ENCODE results near the gene SH3GLB2. TPM values are rescaled to one million over a fixed set of nuclear protein-coding genes. Genes with fewer than 3 reads are reported as not detected.

The SH3GLB2 gene
- total and polyA plus RNA-seq, 2 experiments from 2014 or later, result 21.9 to 68.0 TPM

DNA sequence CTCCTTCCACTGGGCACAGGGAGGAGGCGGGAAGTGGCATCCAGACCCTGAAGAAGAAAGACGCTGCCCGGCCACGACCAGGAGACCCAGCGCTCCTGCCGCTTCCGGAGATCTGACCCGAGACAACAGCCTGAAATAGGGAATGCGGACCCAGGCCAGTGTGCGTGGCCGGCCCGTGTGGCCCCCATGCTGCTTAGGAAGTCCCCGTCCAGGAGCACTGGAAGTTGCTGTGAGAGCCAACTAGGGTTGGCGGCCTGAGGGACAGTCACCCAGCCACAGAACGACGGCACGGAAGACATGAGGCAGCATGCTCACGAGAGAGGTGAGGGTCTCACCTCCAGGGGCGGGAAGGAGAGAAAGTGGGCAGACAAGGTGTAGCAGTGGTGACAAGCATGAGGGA, 17.0 kb downstream of the SH3GLB2 start (continued):
- TF ChIP-seq, protein P1, sequence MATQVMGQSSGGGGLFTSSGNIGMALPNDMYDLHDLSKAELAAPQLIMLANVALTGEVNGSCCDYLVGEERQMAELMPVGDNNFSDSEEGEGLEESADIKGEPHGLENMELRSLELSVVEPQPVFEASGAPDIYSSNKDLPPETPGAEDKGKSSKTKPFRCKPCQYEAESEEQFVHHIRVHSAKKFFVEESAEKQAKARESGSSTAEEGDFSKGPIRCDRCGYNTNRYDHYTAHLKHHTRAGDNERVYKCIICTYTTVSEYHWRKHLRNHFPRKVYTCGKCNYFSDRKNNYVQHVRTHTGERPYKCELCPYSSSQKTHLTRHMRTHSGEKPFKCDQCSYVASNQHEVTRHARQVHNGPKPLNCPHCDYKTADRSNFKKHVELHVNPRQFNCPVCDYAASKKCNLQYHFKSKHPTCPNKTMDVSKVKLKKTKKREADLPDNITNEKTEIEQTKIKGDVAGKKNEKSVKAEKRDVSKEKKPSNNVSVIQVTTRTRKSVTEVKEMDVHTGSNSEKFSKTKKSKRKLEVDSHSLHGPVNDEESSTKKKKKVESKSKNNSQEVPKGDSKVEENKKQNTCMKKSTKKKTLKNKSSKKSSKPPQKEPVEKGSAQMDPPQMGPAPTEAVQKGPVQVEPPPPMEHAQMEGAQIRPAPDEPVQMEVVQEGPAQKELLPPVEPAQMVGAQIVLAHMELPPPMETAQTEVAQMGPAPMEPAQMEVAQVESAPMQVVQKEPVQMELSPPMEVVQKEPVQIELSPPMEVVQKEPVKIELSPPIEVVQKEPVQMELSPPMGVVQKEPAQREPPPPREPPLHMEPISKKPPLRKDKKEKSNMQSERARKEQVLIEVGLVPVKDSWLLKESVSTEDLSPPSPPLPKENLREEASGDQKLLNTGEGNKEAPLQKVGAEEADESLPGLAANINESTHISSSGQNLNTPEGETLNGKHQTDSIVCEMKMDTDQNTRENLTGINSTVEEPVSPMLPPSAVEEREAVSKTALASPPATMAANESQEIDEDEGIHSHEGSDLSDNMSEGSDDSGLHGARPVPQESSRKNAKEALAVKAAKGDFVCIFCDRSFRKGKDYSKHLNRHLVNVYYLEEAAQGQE (IDR thresholded peaks at IDR 0.05; ENCODE audit: unreplicated experiment), result no peak
- TF ChIP-seq NANOG (IDR thresholded peaks at IDR 0.05; ENCODE audit: borderline replicate concordance), result no peak
- no peak for TF ChIP-seq CREB1 (CRISPR knock-in tag; IDR thresholded peaks at IDR 0.05; ENCODE audit: low read depth)
- no peak for TF ChIP-seq JUNB (IDR thresholded peaks at IDR 0.05; ENCODE audit: unreplicated experiment)
- TF ChIP-seq, protein P2, sequence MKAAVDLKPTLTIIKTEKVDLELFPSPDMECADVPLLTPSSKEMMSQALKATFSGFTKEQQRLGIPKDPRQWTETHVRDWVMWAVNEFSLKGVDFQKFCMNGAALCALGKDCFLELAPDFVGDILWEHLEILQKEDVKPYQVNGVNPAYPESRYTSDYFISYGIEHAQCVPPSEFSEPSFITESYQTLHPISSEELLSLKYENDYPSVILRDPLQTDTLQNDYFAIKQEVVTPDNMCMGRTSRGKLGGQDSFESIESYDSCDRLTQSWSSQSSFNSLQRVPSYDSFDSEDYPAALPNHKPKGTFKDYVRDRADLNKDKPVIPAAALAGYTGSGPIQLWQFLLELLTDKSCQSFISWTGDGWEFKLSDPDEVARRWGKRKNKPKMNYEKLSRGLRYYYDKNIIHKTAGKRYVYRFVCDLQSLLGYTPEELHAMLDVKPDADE (IDR thresholded peaks at IDR 0.05), result no peak
- TF ChIP-seq EZH2 (IDR thresholded peaks at IDR 0.05; ENCODE audit: low read depth, unreplicated experiment), result no peak

DNA sequence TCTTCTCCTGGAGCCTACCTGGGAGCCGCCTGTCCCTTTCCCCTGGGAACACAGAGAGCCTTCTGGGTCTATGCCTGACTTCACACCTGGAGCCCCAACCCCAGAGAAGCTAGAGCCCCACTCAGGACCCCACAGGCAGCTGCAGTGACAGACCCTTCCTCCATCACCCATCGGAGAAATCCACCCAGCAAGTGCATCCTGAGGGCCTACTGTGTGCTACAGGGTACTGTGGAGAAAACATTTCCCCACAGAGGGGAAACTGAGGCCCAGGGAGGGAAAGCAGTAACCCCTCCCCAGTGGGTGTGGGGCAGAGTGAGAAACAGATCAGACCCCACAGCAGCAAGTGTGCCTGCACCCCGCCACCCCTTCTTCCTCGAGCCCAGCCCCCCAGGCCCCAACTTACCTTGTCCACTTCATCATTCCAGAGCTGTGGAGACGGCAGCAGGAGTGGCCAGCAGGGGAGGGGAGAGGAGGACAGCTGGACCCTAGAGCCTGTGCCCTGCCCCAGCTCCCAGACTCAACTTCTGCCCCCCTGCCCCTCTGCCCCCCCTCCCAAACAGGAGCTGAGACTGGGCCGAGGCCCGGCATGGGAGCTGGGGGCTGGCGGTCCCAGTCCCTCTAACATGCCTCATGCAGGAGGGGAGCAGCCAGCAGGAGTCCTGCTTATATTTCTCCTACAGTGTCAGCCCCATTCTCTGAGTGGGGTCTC, 17.7 kb downstream of the SH3GLB2 start:
- Mint-ChIP-seq H3K9me3 (no peaks in the 10 kb centered on the region), H3K27ac (no peak overlapping the region), H3K36me3 (ENCODE audit: low read depth) (peaks cover 39% of the 10 kb centered on the region), H3K4me3 (no peak overlapping the region), H3K27me3 (ENCODE audit: insufficient read depth, low read depth, poor library complexity) (peaks cover 15% of the 10 kb centered on the region), H3K4me1 (peaks cover 5% of the 10 kb centered on the region; the same call in 1 of the 3 replicates)
- Histone ChIP-seq H3K4me1 (ENCODE audit: insufficient read depth) (no peaks in the 10 kb centered on the region), H3F3A (replicated peaks; ENCODE audit: low read depth) (peaks cover 14% of the 10 kb centered on the region; the same call in 1 of the 2 replicates), H3K9me2 (ENCODE audit: insufficient read depth) (no peaks in the 10 kb centered on the region), H3K27ac (ENCODE audit: low read depth) (no peak overlapping the region), H3K36me3 (ENCODE audit: insufficient read depth) (0 out of 2 replicates have a peak, but pooled peaks cover 6% of the 10 kb centered on the region), H3K4me2 (no peak overlapping the region), H3K79me2 (replicated peaks; ENCODE audit: insufficient read depth) (no peaks in the 10 kb centered on the region), H4K20me1 (replicated peaks; ENCODE audit: insufficient read depth) (peaks cover 10% of the 10 kb centered on the region; the same call in 1 of the 2 replicates), H3K4me3 (no peak overlapping the region), H2AFZ (no peak overlapping the region), H3K27me3 (ENCODE audit: insufficient read depth) (no peaks in the 10 kb centered on the region)
- DNase-seq (ENCODE audit: low spot score) (no peak), ATAC-seq (no peak)
- no peak for TF ChIP-seq POLR2AphosphoS5 (IDR thresholded peaks at IDR 0.05; ENCODE audit: low read depth)
- no peak for TF ChIP-seq ZNF114 (CRISPR knock-in tag; IDR thresholded peaks at IDR 0.05)
- no peak for TF ChIP-seq JUNB (IDR thresholded peaks at IDR 0.05; ENCODE audit: unreplicated experiment)
- TF ChIP-seq EZH2phosphoT487 (IDR thresholded peaks at IDR 0.05; ENCODE audit: unreplicated experiment), result no peak
- TF ChIP-seq CREB1 (CRISPR knock-in tag; IDR thresholded peaks at IDR 0.05; ENCODE audit: low read depth), result no peak
- TF ChIP-seq, protein P3, sequence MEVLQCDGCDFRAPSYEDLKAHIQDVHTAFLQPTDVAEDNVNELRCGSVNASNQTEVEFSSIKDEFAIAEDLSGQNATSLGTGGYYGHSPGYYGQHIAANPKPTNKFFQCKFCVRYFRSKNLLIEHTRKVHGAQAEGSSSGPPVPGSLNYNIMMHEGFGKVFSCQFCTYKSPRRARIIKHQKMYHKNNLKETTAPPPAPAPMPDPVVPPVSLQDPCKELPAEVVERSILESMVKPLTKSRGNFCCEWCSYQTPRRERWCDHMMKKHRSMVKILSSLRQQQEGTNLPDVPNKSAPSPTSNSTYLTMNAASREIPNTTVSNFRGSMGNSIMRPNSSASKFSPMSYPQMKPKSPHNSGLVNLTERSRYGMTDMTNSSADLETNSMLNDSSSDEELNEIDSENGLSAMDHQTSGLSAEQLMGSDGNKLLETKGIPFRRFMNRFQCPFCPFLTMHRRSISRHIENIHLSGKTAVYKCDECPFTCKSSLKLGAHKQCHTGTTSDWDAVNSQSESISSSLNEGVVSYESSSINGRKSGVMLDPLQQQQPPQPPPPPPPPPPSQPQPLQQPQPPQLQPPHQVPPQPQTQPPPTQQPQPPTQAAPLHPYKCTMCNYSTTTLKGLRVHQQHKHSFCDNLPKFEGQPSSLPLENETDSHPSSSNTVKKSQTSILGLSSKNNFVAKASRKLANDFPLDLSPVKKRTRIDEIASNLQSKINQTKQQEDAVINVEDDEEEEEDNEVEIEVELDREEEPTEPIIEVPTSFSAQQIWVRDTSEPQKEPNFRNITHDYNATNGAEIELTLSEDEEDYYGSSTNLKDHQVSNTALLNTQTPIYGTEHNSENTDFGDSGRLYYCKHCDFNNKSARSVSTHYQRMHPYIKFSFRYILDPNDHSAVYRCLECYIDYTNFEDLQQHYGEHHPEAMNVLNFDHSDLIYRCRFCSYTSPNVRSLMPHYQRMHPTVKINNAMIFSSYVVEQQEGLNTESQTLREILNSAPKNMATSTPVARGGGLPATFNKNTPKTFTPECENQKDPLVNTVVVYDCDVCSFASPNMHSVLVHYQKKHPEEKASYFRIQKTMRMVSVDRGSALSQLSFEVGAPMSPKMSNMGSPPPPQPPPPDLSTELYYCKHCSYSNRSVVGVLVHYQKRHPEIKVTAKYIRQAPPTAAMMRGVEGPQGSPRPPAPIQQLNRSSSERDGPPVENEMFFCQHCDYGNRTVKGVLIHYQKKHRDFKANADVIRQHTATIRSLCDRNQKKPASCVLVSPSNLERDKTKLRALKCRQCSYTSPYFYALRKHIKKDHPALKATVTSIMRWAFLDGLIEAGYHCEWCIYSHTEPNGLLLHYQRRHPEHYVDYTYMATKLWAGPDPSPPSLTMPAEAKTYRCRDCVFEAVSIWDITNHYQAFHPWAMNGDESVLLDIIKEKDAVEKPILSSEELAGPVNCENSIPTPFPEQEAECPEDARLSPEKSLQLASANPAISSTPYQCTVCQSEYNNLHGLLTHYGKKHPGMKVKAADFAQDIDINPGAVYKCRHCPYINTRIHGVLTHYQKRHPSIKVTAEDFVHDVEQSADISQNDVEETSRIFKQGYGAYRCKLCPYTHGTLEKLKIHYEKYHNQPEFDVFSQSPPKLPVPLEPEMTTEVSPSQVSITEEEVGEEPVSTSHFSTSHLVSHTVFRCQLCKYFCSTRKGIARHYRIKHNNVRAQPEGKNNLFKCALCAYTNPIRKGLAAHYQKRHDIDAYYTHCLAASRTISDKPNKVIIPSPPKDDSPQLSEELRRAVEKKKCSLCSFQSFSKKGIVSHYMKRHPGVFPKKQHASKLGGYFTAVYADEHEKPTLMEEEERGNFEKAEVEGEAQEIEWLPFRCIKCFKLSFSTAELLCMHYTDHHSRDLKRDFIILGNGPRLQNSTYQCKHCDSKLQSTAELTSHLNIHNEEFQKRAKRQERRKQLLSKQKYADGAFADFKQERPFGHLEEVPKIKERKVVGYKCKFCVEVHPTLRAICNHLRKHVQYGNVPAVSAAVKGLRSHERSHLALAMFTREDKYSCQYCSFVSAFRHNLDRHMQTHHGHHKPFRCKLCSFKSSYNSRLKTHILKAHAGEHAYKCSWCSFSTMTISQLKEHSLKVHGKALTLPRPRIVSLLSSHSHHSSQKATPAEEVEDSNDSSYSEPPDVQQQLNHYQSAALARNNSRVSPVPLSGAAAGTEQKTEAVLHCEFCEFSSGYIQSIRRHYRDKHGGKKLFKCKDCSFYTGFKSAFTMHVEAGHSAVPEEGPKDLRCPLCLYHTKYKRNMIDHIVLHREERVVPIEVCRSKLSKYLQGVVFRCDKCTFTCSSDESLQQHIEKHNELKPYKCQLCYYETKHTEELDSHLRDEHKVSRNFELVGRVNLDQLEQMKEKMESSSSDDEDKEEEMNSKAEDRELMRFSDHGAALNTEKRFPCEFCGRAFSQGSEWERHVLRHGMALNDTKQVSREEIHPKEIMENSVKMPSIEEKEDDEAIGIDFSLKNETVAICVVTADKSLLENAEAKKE (CRISPR knock-in tag; IDR thresholded peaks at IDR 0.05), result no peak
